ENCODE data around the gene HSBP1. TPM values are rescaled to one million over a fixed set of nuclear protein-coding genes. Genes with fewer than 3 reads are reported as not detected.

Gene HSBP1
- total and polyA plus RNA-seq, 2 of the 8 experiments (the other 6 are each of a cell fraction or from before 2014, with no cell fraction given): 78.4 to 219 TPM

DNA sequence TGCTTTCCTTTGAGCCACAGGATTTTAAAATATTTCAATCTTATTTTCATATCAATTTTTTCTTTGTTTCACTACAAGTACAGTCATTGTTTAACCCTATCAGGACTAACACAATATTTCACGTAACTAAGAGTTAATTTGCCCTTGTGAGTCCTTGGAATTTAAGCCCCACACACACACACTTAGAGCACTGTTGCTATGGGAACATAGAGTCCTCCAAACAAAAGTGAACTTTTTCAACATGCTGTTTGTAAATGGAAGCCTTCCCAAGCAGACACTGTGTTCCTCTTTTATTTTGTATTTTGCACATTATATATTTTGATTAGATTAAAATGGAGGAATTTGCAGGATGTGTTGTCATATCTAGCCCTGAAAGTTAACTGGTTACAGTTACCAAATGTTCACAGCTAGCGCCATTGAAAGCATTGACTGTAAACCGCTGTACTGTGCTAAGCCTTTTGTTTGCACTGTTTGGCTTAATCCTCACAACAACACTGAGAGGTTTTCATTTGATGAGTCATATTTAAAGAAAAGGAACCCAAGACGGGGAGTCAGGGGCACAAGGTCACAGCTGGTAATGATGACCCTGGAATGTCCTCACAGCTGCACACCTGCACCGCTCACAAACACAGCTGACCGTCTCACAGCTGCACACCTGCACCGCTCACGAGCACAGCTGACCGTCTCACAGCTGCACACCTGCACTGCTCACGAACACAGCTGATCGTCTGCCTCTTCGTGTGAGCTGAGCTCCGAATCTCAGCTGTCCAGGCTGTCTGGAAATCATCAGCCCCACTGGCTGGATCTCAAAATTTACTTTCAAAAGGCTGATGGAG lies 6.3 kb downstream of the HSBP1 start (continued):
- TF ChIP-seq GABPA (IDR thresholded peaks at IDR 0.05; ENCODE audit: borderline replicate concordance, insufficient read depth, low read length) (no peak), TEAD4 (IDR thresholded peaks at IDR 0.05; ENCODE audit: low read depth, low read length) (peak; percentile 59; the same call in 1 of the 2 replicates)

Data from H1 (cell line).